ENCODE data around the gene RRBP1.

RRBP1 gene

DNA sequence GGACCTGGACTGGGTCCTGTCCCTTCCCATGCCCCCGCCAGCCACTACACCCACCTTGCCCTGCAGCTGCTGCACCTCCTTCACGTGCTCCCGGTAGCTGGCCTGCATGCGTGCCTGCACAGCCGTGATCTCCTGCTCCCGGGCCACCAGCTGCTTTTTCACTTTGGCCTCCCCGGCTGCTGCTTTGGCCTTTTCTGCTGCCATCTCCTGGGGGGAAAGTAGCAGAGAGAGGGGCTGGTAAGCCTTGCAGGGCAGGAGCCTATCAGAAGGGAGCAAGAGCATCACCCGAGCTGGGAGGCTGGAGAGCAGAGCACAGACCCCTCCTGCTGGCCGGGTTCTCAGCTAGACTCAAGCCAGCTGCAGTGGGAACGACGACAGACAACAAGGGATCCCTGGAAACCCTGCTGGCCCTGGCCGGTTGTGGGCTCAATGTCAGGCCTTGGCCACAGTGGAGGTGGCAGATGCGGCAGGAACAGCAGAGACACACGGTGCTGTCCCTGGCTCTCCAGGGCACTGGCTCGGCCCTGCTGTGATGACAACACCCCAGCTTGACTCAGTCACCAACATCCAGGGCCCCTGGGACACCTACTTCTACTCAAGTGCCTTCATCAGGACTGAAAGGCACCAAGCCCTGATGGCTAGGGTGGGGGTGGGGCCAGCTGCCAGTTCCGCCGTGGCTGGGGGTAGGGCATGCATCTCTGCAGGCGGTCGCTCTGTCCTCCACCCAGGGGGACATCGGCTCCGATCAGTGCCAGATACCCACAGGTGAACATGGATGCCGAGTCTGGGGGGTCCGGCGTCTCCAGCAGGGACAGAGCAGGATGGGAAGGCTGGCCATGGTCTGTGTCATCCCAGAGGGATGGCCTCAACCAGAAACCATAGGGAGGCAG is 45.3 kb downstream of the RRBP1 start:
- Mint-ChIP-seq H3K27ac (no peak overlapping the region), H3K4me3 (no peak overlapping the region), H3K36me3 (ENCODE audit: low read depth) (peaks cover 7% of the 10 kb centered on the region), H3K4me1 (no peaks in the 10 kb centered on the region), H3K9me3 (no peaks in the 10 kb centered on the region), H3K27me3 (no peaks in the 10 kb centered on the region)
- no peak for DNase-seq
- no peak for ATAC-seq

DNA sequence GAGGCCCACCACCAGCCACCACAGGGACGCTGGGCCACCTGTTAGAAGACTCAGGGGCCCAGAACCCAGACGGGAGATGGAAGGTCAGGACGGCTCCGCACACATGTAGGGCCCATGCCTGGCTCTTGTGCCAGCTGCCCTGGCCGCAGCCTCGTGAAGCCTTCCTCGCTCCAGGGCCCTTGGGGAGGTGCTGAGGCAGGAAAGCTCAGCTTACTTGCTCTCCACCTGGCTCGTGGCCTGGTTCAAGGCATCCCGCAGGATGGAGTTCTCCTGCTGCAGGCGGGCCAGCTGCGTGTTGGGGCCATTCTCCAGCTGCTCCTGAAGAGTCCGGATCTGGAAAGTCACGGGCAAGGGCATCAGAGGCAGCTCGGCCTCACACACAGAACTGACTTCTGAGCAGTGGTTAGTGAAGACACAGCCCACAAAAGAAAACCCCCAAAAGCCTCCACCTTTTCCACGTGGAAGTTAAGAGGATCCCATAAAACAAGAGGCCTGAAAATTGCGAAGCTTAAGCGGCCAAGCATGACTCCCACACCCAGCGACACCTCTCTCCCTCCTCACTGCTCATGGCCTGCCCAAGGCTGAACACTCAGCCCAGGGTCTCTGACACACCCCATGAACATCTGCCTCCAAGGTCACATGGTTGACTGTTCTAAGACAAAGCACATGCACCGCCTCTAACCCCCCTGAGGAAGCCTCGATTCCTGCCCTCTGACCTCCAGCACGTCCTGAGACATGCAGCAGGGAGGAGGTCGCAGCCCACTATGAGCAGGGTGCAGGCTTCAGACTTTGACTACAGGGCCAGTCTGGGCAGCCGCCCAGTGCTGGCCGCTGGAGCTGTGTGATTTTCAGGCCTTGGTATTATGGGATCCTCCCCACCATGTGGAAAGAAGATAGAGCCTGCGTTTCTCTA is 46.5 kb downstream of the RRBP1 start:
- DNase-seq (no peak), ATAC-seq (no peak)
- Mint-ChIP-seq H3K9me3 (no peaks in the 10 kb centered on the region), H3K4me1 (no peaks in the 10 kb centered on the region), H3K4me3 (no peak overlapping the region), H3K27ac (no peak overlapping the region), H3K27me3 (no peaks in the 10 kb centered on the region), H3K36me3 (ENCODE audit: low read depth) (peaks cover 7% of the 10 kb centered on the region)

DNA sequence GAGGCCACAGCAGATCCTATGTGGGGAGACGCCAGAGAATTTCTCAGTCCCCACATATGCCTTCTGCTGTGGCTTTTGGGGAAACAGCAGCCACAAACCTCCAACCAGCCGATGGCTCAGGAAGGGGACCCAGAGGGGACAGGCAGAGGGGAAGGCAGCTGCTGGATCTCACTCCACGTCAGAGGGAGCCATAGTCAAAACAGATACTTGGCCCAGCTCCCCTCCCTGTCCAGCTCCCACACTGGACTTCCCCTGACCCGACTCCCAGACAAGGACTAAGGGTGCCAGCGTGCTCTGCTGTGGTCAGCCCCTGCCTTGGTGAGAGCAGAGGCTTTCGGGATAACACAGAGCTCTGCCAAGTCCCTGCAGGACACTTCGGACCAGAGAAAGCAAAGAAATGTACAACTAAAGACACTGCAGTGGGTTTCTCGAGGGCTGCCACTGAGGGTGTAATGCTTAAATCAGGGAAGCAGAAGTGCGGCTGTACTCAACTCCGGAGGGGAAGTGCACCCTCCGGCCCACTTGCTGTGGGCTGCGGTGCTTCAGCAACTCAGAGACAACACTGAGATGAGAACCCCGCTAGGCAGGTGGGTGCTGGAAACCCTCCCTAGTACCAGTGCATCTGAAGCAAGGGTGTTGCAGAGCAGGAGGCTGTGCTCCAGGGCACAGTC is 47.2 kb downstream of the RRBP1 start:
- H3K27me3 Mint-ChIP-seq, result no peaks in the 10 kb centered on the region
- DNase-seq, result no peak
- no peak overlapping the region for H3K27ac Mint-ChIP-seq
- peaks cover 7% of the 10 kb centered on the region for H3K36me3 Mint-ChIP-seq (ENCODE audit: low read depth)
- no peak overlapping the region for H3K4me3 Mint-ChIP-seq
- ATAC-seq, result no peak
- H3K4me1 Mint-ChIP-seq, result no peaks in the 10 kb centered on the region
- H3K9me3 Mint-ChIP-seq, result no peaks in the 10 kb centered on the region

DNA sequence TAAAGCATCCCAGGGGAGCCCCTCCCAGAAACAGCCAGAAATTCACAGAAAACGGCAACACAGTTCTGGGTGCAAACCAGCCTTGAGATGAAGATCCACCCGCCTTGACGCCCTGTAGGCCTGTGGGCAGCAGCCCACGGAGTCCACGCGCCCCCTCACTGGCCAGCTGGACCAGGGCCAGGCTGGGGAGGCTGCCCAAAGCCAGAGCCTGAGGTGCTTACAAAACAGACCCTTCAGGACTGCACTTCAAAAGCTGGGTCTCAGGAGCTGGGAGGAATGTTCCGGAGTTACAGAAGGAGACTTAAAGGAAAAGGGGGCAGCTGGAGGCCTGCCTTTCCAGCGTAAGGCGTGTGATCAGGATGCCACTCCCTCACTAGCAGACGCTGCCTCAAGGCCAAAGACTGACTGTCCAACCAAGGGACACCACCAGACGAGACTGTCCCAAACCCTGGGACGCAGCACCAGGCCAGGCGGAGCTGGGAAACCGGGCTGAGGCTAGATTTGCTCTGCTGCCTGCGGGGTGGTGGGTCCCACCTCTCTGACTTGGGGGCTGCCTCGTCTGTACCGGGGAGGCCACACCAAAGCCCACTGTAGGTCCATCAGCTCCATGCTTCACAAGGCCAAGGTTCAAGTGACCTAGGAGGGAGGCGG is 48.1 kb downstream of the RRBP1 start:
- H3K4me3 Mint-ChIP-seq, result no peak overlapping the region
- DNase-seq (no peak), ATAC-seq (no peak)
- H3K4me1 Mint-ChIP-seq, result no peaks in the 10 kb centered on the region
- H3K9me3 Mint-ChIP-seq, result no peaks in the 10 kb centered on the region
- no peak overlapping the region for H3K27ac Mint-ChIP-seq
- no peaks in the 10 kb centered on the region for H3K27me3 Mint-ChIP-seq
- peaks cover 7% of the 10 kb centered on the region for H3K36me3 Mint-ChIP-seq (ENCODE audit: low read depth)

DNA sequence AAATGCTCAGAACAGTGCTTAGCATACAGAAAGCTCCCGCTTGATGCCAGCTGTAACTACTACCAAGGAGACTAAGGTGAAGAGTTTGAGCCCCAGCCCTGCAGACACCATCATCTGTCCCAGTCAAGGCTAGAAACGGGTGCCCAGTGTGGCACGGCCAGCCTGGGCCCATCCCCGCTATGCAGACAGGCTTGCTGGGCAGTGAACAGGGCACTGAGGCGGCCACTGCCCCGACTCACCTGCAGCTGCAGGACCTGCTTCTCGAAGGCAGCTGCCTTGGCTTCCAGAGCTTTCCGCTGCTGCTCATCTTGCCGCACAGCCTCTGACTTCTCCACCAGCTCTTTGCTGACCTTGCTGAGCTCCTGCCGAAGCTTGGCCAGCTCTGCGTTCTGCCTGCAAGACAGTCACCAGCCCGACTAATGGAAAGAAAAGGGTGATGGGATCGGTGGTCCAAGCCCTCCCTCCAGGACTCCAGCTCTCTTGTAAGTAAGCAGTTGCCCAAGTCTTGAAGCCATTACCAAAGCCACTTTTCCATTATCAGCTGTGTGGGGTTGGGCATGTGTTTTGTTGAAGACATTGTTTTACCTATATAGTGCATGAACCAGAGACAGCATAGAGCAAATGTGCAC is 48.7 kb downstream of the RRBP1 start:
- no peaks in the 10 kb centered on the region for H3K9me3 Mint-ChIP-seq
- no peak for ATAC-seq
- no peak overlapping the region for H3K27ac Mint-ChIP-seq
- H3K36me3 Mint-ChIP-seq (ENCODE audit: low read depth), result peaks cover 7% of the 10 kb centered on the region
- no peak overlapping the region for H3K4me3 Mint-ChIP-seq
- H3K4me1 Mint-ChIP-seq, result no peaks in the 10 kb centered on the region
- no peaks in the 10 kb centered on the region for H3K27me3 Mint-ChIP-seq
- DNase-seq, result no peak

DNA sequence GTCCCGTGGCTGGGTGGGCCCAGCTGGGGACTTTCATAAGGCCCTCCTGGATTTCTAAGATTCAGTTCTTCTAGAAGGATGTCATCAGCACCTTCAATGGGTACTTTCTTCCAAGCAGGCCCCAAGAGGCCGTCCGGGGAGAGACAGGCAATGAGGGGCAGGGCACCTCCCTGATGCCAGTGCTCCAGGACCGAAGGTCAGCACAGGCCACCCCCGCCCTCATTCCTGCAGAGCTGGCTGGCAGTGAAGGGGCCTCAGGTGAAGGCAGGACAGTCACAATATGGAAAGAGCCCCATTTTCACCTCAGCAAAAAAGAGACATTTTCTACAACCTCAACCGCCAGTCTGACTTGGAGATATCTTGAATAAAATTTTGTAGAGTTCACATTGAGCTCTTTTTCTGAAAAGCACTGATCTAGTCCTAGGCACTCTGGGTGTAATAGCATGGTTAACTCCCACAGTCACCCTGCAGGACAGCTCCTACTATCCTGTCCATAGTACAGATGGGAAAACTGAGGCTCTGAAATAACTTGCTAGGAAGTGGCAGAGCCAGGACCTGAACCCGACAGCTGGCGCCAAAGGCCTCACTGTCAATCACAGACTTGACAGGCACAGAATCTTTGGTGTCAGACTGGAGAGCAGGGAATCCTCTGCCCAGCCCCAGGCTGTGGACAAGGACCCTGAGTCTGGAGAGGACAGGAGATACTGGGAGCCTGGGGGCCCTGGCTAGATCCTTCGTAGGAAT is 50.3 kb downstream of the RRBP1 start:
- H3K27me3 Mint-ChIP-seq, result no peaks in the 10 kb centered on the region
- ATAC-seq (no peak), DNase-seq (no peak)
- no peaks in the 10 kb centered on the region for H3K9me3 Mint-ChIP-seq
- peaks cover 7% of the 10 kb centered on the region for H3K36me3 Mint-ChIP-seq (ENCODE audit: low read depth)
- no peaks in the 10 kb centered on the region for H3K4me1 Mint-ChIP-seq
- H3K4me3 Mint-ChIP-seq, result no peak overlapping the region
- no peak overlapping the region for H3K27ac Mint-ChIP-seq

DNA sequence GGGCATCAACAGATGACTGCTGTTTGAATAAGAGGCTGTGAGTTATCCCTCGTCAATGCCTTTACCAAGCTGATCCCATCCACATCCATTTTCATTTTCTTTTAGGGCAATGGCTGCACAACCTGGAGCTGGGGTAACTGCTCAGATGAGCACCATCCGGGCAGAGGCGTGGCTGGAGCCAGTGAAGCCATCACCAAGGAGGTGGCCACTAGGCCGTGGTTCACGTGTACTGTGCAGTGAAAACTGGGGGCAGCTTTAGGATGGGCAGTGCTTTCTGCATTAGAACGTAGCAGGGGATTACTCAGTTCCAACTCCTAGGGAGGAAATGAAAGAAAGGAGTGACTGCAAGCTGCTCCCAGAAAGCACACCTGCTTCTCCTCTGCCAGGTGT is 51.2 kb downstream of the RRBP1 start:
- no peak overlapping the region for H3K27ac Mint-ChIP-seq
- no peaks in the 10 kb centered on the region for H3K9me3 Mint-ChIP-seq
- no peaks in the 10 kb centered on the region for H3K27me3 Mint-ChIP-seq
- no peak overlapping the region for H3K4me3 Mint-ChIP-seq
- peaks cover 6% of the 10 kb centered on the region for H3K36me3 Mint-ChIP-seq (ENCODE audit: low read depth)
- no peak for ATAC-seq
- no peaks in the 10 kb centered on the region for H3K4me1 Mint-ChIP-seq
- no peak for DNase-seq

DNA sequence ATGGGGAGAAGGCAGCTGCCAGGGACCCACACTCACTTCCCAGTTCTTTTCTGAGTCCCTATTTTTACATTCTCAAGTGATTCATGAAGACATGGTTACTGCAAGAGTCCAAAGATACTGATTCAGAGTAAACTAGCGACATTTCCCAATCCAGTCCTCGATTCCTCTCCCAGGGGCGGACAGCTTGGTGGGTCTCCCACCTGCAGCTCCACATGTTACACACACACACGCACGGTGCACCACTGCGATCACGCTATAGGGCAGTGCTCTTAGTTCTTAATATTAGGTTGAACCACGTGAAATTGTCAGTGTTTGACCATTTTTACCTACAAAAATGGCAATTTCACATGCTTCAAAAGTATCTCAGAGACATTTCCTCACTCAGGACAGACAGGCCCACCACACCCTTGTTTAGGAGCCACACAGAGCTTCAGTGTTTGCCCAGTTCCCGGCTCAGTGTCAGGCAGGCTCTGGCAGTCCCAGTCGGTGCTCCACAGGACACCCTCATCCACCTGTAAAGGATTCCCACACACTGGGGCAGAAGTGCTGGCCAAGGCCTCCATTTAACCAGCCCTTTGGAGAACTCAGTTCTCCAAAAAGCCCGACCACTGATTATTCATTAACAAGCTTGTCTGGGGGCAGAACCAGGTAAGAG is 51.8 kb downstream of the RRBP1 start:
- no peak overlapping the region for H3K4me3 Mint-ChIP-seq
- ATAC-seq (no peak), DNase-seq (no peak)
- no peak overlapping the region for H3K27ac Mint-ChIP-seq
- H3K27me3 Mint-ChIP-seq, result no peaks in the 10 kb centered on the region
- H3K4me1 Mint-ChIP-seq, result no peaks in the 10 kb centered on the region
- H3K36me3 Mint-ChIP-seq (ENCODE audit: low read depth), result peaks cover 6% of the 10 kb centered on the region
- H3K9me3 Mint-ChIP-seq, result no peaks in the 10 kb centered on the region

DNA sequence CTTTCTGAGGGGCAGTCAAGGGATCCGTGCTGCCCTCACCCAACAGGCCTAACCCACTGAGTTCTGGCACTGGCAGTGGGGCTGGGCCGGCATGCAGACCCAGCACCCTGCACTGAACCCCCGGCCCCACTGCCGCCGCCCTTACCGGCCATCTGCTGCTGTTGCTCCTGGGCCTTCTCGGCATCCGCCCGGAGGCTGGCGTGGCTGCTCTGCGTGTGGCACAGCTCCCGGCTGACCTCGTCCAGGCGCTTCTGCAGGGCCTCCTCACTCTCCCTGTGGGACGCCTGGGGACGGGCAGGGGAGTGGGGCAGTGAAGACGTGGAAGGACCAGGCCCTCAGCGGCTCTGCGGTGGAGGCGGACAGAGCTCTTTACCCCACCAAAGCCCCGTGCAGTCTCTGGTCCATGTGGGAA is 52.4 kb downstream of the RRBP1 start:
- Mint-ChIP-seq H3K27ac (no peak overlapping the region), H3K36me3 (ENCODE audit: low read depth) (peaks cover 6% of the 10 kb centered on the region), H3K4me1 (no peaks in the 10 kb centered on the region), H3K27me3 (no peaks in the 10 kb centered on the region), H3K4me3 (no peak overlapping the region), H3K9me3 (no peaks in the 10 kb centered on the region)
- DNase-seq (no peak), ATAC-seq (no peak)

DNA sequence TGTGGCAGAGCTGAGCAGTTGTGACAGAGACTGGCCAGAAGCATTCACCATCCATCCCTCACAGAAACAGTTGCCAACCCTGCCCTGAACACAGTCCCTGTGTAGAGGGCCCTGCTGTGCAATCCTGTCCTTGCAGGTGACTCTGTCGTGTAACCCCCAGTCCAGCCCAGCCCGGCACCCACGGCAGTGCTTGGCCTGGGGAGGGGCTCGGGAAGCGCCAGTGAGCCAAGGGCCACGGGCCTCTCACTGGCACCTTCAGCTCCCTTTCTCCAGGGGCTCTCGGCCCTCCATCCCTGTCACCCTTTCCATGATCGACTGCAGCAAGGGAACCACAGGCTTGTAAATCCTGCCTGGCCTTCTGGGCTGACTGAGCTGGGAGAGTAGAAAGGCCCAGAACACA is 53.0 kb downstream of the RRBP1 start:
- H3K36me3 Mint-ChIP-seq (ENCODE audit: low read depth), result peaks cover 8% of the 10 kb centered on the region
- ATAC-seq, result no peak
- H3K4me3 Mint-ChIP-seq, result no peak overlapping the region
- H3K27me3 Mint-ChIP-seq, result no peaks in the 10 kb centered on the region
- H3K27ac Mint-ChIP-seq, result no peak overlapping the region
- H3K4me1 Mint-ChIP-seq, result no peaks in the 10 kb centered on the region
- H3K9me3 Mint-ChIP-seq, result no peaks in the 10 kb centered on the region
- no peak for DNase-seq

DNA sequence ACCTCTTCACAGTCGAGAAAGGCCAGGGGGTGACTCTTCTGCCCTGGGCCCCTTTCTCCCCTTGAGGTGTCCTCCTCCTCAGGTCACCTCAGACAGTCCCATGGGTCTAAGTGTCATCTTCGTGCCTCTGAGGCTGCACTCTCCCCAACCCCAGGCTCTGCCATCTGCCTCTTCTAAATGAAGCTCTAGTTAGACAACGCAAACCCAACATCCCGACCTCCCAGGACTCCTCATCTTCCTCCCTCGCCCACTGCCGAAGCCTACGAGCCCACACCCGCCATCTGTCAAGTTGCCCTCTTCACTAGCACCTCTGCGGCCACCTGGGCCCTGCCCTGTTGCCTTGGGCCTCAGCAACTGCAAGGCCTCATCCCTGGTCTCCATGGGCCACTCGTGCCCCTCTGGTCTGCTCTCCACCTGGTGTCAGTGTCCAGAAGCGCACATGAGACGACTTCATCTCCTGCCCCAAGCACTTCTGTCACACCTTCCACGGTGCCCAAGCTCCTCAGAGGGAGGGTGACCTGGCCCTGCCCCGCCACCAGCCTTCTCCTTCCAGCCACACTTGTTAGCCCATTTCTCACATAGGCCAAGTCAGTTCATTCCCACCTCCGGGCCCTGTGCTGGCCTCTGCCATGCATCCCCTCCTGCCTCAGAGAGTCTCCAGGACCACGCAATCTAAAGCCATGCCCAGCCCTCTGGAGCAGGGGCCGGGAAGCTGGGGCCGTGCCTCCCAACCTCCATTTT is 53.8 kb downstream of the RRBP1 start:
- H3K27ac Mint-ChIP-seq, result no peak overlapping the region
- no peaks in the 10 kb centered on the region for H3K4me1 Mint-ChIP-seq
- no peaks in the 10 kb centered on the region for H3K27me3 Mint-ChIP-seq
- ATAC-seq, result no peak
- DNase-seq, result no peak
- no peaks in the 10 kb centered on the region for H3K9me3 Mint-ChIP-seq
- H3K4me3 Mint-ChIP-seq, result no peak overlapping the region
- peaks cover 4% of the 10 kb centered on the region for H3K36me3 Mint-ChIP-seq (ENCODE audit: low read depth)

DNA sequence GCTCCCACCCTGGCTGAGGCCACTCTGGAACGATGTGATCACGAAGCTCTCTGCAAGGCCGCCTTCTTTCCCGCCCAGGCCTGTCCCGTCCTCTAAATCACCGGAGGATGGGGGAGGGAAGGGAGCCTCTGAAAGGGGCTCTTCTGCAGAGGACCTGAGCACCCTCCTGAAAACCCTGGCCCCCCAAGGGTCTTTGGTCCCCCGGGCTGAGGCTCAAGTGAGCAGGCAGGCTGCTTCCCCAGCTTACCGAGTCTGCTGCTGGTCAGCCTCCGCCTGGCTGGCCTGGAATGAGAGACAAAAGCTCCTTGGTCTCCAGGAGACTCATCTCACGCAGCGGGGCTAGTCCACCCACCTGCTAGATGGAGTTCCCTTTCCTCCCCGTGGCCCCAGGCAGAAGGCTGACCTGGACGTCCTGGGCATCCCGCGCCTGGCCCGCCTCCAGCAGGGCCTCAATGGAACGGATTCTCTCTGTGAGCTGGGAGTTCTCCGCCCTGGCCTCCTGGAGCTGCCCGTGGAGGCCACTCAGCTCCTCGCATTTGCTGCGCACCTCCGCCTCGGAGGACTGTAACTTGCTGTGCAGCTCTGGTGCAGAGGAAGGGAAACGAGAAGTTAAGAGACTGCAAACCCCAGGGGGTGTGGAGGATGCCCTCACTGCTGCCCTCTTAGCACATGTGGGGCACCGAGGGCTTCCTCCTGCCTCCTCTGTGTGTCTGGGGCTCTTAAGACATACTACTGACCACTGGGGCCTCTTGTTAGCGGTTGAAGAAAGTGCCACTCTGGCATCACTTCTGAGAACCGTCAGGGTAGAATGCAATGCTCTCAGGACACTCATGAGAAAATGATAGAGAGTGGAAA is 54.7 kb downstream of the RRBP1 start:
- Mint-ChIP-seq H3K27ac (no peak overlapping the region), H3K4me3 (no peak overlapping the region)

More for the DNA sequence above, 54.7 kb downstream of the RRBP1 start:
- Mint-ChIP-seq H3K36me3 (ENCODE audit: low read depth) (peaks cover 3% of the 10 kb centered on the region), H3K9me3 (no peaks in the 10 kb centered on the region), H3K27me3 (no peaks in the 10 kb centered on the region), H3K4me1 (no peaks in the 10 kb centered on the region)
- ATAC-seq (no peak), DNase-seq (no peak)

All from activated naive CD8-positive, alpha-beta T cell treated with anti-CD3 and anti-CD28 coated beads, Interleukin-2, amount 50 U/mL, for 24 hours (primary cell).